Stomach smooth muscle (tissue), 2 donors: ENCODE results near the gene P3H1.
"Not testable (repeated sequence)": the region's sequence is repeated elsewhere in the genome, so short reads cannot be mapped to it uniquely, and the experiment has no call there.

Experiments
- H3K27ac ChIP-seq: one replicate; pipeline ENCODE4 v1.7.0; 2013; ENCODE audit warnings: mild to moderate bottlenecking, low read length, inconsistent platforms
- H3K27me3 ChIP-seq, 2 donors: one replicate each; pipeline ENCODE4 v1.7.0; 2013; ENCODE audit warnings: low read length in 2 of 2; ENCODE audit not compliant: insufficient read depth in 2 of 2, control insufficient read depth in 1 of 2
- H3K36me3 ChIP-seq, 2 donors: one replicate each; pipeline ENCODE4 v1.7.0; 2013; ENCODE audit warnings: low read length in 2 of 2; ENCODE audit not compliant: control insufficient read depth in 2 of 2, insufficient read depth in 2 of 2
- H3K4me1 ChIP-seq: one replicate; pipeline ENCODE4 v1.7.0; 2013; ENCODE audit warnings: low read length; ENCODE audit not compliant: control insufficient read depth, insufficient read depth
- H3K4me3 ChIP-seq, 2 donors: one replicate each; pipeline ENCODE4 v1.7.0; 2013; ENCODE audit warnings: low read length in 2 of 2
- H3K9ac ChIP-seq, 2 donors: one replicate each; pipeline ENCODE4 v1.7.0; 2013; ENCODE audit warnings: low read length in 2 of 2, mild to moderate bottlenecking in 1 of 2
- H3K9me3 ChIP-seq, 2 donors: one replicate each; pipeline ENCODE4 v1.7.0; 2013; ENCODE audit warnings: low read length in 2 of 2; ENCODE audit not compliant: control insufficient read depth in 2 of 2
- donor health status: healthy.
- donor health status: Pancreatic carcinoma.

P3H1 gene

DNA sequence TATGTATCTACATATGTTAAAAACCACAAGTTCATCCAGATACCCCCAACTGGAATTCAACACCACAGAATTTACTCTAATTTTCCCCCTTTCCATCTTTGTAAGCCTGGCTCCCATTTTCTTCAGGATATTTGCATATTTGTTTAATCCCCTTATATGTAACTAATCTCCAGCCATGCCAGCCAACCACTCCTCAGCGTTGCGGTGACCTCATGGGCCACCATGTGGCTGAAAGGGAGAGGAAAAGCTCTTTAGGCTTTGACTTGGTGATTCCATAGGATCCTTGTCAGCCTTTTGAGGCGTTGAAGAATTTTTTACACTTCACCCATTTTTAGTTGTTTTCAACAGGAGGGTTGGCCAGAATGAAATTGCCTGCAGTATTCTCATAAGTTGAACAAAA, 36.8 kb downstream of the P3H1 start:
- no peaks in the 10 kb centered on the region for H3K36me3 ChIP-seq

GRCh38 chr1:42725820-42726219, 41.0 kb downstream of the P3H1 start:
- not testable (repeated sequence) for H3K9ac ChIP-seq, H3K27me3 ChIP-seq, H3K4me1 ChIP-seq

More for the DNA sequence above, 36.8 kb downstream of the P3H1 start:
- Histone ChIP-seq H3K9ac (no peak overlapping the region), H3K9me3 (no peaks in the 10 kb centered on the region), H3K27me3 (no peaks in the 10 kb centered on the region), H3K4me3 (no peak overlapping the region), H3K27ac (no peak overlapping the region), H3K4me1 (no peaks in the 10 kb centered on the region)

GRCh38 chr1:42723511-42723910, 43.3 kb downstream of the P3H1 start:
- Histone ChIP-seq H3K9me3 (no peaks in the 10 kb centered on the region), H3K4me3 (no peak overlapping the region), H3K4me1 (no peaks in the 10 kb centered on the region), H3K27ac (no peak overlapping the region), H3K27me3 (no peaks in the 10 kb centered on the region), H3K36me3 (no peaks in the 10 kb centered on the region), H3K9ac (no peak overlapping the region)

More at GRCh38 chr1:42725820-42726219, 41.0 kb downstream of the P3H1 start:
- not testable (repeated sequence) for H3K27ac ChIP-seq, H3K9me3 ChIP-seq, H3K4me3 ChIP-seq, H3K36me3 ChIP-seq

DNA sequence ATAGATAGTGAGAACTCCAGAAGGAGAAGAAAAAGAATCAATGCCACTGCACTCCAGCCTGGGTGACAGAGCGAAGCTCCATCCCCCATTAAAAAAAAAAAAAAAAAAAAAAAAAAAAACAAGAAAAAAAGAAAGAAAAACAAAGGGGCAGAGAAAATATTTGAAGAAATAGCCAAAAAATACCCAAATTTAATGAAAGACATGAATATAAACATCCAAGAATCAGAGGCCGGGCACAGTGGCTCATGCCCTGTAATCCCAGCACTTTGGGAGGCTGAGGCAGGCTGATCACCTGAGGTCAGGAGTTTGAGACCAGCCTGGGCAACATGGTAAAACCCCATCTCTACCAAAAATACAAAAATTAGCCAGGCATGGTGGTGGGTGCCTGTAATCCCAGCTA, 44.4 kb downstream of the P3H1 start:
- H3K36me3 ChIP-seq, H3K27ac ChIP-seq, H3K9me3 ChIP-seq, H3K4me1 ChIP-seq, H3K27me3 ChIP-seq, H3K4me3 ChIP-seq, H3K9ac ChIP-seq: not testable (repeated sequence)

DNA sequence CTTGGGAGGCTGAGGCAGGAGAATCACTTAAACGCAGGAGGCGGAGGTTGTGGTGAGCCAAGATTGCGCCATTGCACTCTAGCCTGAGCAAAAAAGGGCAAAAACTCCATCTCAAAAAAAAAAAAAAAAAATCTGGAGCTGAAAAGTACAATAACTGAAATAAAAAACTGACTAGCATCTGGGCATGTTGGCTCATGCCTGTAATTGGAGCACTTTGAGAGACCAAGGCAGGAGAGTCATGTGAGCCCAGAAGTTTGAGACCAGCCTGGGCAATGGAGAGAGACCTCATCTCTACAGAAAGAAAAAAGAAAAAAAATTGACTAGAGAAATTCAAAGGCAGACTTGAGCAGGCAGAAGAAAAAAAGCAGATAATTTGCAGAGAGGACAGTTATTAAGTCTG, 44.9 kb downstream of the P3H1 start:
- Histone ChIP-seq H3K27me3 (no peaks in the 10 kb centered on the region), H3K27ac (no peak overlapping the region), H3K9ac (no peak overlapping the region), H3K9me3 (no peaks in the 10 kb centered on the region), H3K4me1 (no peaks in the 10 kb centered on the region), H3K36me3 (peaks cover 0 to 5% of the 10 kb centered on the region in 2 donors), H3K4me3 (no peak overlapping the region)

GRCh38 chr1:42720868-42721267, 46.0 kb downstream of the P3H1 start:
- Histone ChIP-seq H3K9ac (no peak overlapping the region), H3K27me3 (no peaks in the 10 kb centered on the region), H3K4me3 (no peak overlapping the region), H3K4me1 (no peaks in the 10 kb centered on the region), H3K27ac (no peak overlapping the region), H3K9me3 (no peaks in the 10 kb centered on the region), H3K36me3 (peaks cover 0 to 5% of the 10 kb centered on the region in 2 donors)

DNA sequence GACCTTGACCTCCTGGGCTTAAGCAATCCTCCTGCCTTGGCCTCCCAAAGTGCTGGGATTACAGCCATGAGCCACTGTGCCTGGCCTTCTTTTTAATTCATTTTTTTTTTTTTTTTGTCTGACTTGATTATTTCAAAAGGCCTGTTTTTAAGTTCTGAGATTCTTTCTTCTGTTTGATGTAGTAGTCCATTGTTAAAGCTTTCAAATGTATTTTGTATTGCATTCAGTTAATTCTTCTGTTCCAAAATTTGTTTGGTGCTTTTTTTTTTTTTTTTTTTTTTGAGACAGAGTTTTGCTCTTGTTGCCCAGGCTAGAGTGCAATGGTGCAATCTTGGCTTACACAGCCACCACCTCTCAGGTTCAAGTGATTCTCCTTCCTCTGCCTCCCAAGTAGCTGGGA, 52.4 kb downstream of the P3H1 start:
- H3K36me3 ChIP-seq = not testable (repeated sequence)

DNA sequence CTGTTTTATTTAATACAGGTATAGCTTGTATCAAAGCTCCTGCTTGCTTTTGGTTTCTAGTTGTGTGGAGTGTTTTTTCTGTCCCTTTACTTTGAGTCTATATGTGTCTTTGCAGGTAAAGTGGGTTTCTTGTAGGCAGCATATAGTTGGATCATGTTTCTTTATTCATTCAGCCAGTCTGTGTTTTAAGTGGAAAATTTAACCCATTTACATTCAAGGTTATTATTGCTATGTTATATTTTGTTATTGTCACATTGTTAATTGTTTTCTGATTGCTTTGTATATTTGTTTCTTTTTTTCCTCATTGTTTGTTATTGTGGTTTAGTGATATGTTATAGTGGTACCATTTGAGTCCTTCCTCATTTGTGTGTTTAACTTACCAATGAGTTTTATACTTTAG, 53.5 kb downstream of the P3H1 start:
- no peaks in the 10 kb centered on the region for H3K27me3 ChIP-seq
- H3K9me3 ChIP-seq = no peaks in the 10 kb centered on the region
- no peak overlapping the region for H3K4me3 ChIP-seq
- H3K4me1 ChIP-seq = no peaks in the 10 kb centered on the region
- H3K9ac ChIP-seq = no peak overlapping the region
- H3K36me3 ChIP-seq = peaks cover 3 to 7% of the 10 kb centered on the region in 2 donors
- no peak overlapping the region for H3K27ac ChIP-seq

More for the DNA sequence above, 52.4 kb downstream of the P3H1 start:
- H3K27ac ChIP-seq, H3K4me3 ChIP-seq, H3K9ac ChIP-seq, H3K9me3 ChIP-seq, H3K27me3 ChIP-seq, H3K4me1 ChIP-seq: not testable (repeated sequence)

GRCh38 chr1:42712808-42713207, 54.0 kb downstream of the P3H1 start:
- H3K27ac ChIP-seq, H3K9me3 ChIP-seq, H3K4me3 ChIP-seq, H3K9ac ChIP-seq, H3K36me3 ChIP-seq, H3K4me1 ChIP-seq, H3K27me3 ChIP-seq: not testable (repeated sequence)

GRCh38 chr1:42703888-42704464, 62.9 kb downstream of the P3H1 start:
- Histone ChIP-seq H3K27ac (no peak overlapping the region), H3K9ac (no peak overlapping the region), H3K9me3 (no peaks in the 10 kb centered on the region), H3K4me3 (no peak overlapping the region), H3K27me3 (no peaks in the 10 kb centered on the region), H3K36me3 (peaks cover 36 to 37% of the 10 kb centered on the region in 2 donors), H3K4me1 (no peaks in the 10 kb centered on the region)

- peaks cover 31 to 53% of the 10 kb centered on the region in 2 donors for H3K36me3 ChIP-seq
- H3K4me3 ChIP-seq = no peak overlapping the region
Observed at GRCh38 chr1:42700006-42700405, 66.8 kb downstream of the P3H1 start.

More at GRCh38 chr1:42700006-42700405, 66.8 kb downstream of the P3H1 start:
- Histone ChIP-seq H3K27ac (no peak overlapping the region), H3K9ac (no peak overlapping the region), H3K27me3 (no peaks in the 10 kb centered on the region), H3K9me3 (no peaks in the 10 kb centered on the region), H3K4me1 (no peaks in the 10 kb centered on the region)
